HG03064 (cell line): ENCODE results near the gene FTL.
A peak's percentile ranks its signal among the peaks of the same experiment; 100 is the strongest.

Experiments
- ATAC-seq: cut with Tn5 transposase; IDR thresholded peaks from one replicate; pipeline ENCODE4 v1.9.1; 2021; ENCODE audit warnings: low read depth; ENCODE audit not compliant: unreplicated experiment

Gene FTL

GRCh38 chr19:48989701-48990291 is 24.7 kb downstream of the FTL start:
- ATAC-seq = no peak

- no peak for ATAC-seq
These were observed 25.3 kb downstream of the FTL start for GRCh38 chr19:48990400-48990799.

- ATAC-seq = no peak
These were observed 26.0 kb downstream of the FTL start for GRCh38 chr19:48991011-48991609.

- ATAC-seq = no peak
These were observed 26.9 kb downstream of the FTL start for GRCh38 chr19:48991873-48992580.

GRCh38 chr19:48992581-48993174 is 27.6 kb downstream of the FTL start:
- ATAC-seq = peak; percentile 5

GRCh38 chr19:48993175-48994034 is 28.3 kb downstream of the FTL start, which contains the start of the genes GYS1 and RUVBL2:
Gene GYS1 (minus strand): TSS chr19:48993309. CDS start chr19:48993112, 197 bp downstream.
Gene RUVBL2 (plus strand): TSS chr19:48993887. CDS start chr19:48993912, 25 bp downstream.
- ATAC-seq = peak; percentile 78

GRCh38 chr19:48994035-48994386 is 28.9 kb downstream of the FTL start:
- ATAC-seq = no peak

GRCh38 chr19:48997972-48998371 is 32.9 kb downstream of the FTL start:
- no peak for ATAC-seq

- no peak for ATAC-seq
These were observed 34.6 kb downstream of the FTL start for GRCh38 chr19:48999481-49000325.

GRCh38 chr19:49004133-49004532 is 39.0 kb downstream of the FTL start:
- no peak for ATAC-seq

GRCh38 chr19:49004964-49005614 is 40.0 kb downstream of the FTL start:
- ATAC-seq = no peak

- ATAC-seq = no peak
These were observed 41.8 kb downstream of the FTL start for GRCh38 chr19:49006905-49007304.

- no peak for ATAC-seq
These were observed 44.7 kb downstream of the FTL start for GRCh38 chr19:49009828-49010227.

- ATAC-seq = no peak
These were observed 45.3 kb downstream of the FTL start for GRCh38 chr19:49010453-49010852.

GRCh38 chr19:49011194-49011593 is 46.1 kb downstream of the FTL start:
- no peak for ATAC-seq

- ATAC-seq = no peak
These were observed 49.2 kb downstream of the FTL start for GRCh38 chr19:49014123-49014869.

- ATAC-seq = no peak
These were observed 49.8 kb downstream of the FTL start for GRCh38 chr19:49014870-49015255.

GRCh38 chr19:49016067-49016839 is 51.1 kb downstream of the FTL start:
- ATAC-seq = no peak
